Stimulated activated CD4-positive, alpha-beta T cell treated with anti-CD3 and anti-CD28 coated beads, Interleukin-12 subunit alpha, Interleukin-12 subunit beta, amount 100 ng/mL, for 48 hours (primary cell): Measurements from ENCODE around the gene PLOD1.
"Not testable (repeated sequence)": the region's sequence is repeated elsewhere in the genome, so short reads cannot be mapped to it uniquely, and the experiment has no call there.

Source experiments
- DNase-seq, 3 donors: peaks; one replicate each; pipeline ENCODE4 v3.0.0-alpha.2; 2020; ENCODE audit warnings: low read depth in 2 of 3, low spot score in 1 of 3

PLOD1 gene

DNA sequence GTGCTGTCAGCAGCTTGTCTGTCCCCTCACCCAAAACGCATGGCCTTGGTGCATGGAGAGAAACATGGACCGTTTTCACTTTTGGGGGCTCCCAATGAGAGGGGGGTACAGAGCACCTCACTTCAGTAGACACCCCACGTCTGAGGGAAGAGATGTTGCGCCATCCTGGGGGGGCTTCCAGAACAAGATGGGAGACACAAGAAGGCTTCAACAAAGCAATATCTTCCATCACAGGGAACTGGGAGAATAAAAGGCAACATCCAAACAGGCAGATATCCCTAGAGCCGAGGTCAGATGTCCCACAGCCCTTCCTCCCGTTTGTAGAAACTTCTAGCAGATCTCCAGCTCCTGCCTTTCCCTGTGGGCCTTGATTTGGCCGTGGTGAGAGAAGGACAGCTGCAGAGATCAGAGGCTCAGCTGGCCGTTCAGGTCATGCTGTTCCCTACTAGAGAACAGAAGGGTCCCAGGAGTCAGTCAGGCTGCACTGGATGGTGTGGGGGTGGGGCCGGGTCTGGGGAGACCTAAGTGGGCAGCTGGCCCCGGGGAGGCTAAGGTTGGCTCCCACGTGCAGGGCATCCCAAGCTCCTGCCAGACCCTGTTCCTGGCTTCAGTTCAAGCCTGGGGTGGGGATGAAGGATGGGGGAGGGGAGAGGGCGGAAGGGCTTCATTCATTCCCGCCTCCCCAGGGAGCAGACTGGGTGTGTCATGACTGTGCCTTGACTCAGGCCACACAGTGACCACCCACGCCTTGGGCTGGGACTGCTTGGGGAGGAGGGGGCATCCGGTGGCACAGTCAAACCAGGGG lies 4.4 kb downstream of the PLOD1 start:
- DNase-seq = no peak

DNA sequence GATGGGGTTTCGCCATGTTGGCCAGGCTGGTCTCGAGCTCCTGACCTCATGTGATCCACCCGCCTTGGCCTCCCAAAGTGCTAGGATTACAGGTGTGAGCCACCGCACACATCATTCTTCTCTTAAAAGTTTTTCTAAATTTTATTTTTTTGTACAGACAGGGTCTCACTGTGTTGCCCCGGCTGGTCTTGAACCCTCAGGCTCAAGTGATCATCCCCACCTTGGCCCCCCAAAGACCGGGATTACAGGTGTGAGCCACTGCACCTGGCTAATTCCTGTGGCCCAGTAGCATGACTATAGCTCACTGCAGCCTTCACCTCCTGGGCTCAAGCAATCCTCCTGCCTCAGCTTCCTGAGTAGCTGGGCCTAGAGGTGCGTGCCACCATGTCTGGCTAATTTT lies 5.3 kb downstream of the PLOD1 start:
- DNase-seq = not testable (repeated sequence)

DNA sequence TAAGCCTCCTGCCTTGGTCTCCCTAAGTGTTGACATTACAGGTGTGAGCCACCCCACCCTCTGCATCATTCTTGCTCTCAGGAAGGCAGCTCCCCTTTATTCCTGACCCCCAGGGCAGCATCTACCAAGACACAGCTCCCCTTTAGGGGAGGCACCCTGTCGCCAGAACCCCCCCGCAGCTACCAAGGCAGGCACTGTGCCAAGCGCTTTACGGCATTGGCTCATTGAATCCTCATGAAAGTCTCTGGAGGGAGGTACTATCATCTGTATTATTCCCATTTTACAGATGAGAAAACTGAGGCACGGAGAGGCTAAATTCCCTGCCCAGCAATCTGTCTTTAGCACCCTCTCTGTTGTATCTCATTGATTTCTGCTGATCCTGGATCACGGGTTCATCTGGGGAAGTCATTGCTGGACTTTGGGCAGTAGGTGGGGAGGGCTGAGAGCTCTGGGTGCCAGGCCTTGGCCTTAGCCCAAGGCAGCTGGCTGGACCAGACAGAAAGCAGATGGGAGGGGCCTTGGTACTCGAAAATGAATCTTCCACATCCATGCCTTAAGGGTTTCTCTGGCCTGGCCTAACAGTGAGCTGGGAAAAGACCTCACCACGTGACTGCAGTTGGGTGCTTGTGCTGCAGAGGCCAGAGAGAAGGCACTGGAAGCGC lies 5.9 kb downstream of the PLOD1 start:
- DNase-seq = no peak

DNA sequence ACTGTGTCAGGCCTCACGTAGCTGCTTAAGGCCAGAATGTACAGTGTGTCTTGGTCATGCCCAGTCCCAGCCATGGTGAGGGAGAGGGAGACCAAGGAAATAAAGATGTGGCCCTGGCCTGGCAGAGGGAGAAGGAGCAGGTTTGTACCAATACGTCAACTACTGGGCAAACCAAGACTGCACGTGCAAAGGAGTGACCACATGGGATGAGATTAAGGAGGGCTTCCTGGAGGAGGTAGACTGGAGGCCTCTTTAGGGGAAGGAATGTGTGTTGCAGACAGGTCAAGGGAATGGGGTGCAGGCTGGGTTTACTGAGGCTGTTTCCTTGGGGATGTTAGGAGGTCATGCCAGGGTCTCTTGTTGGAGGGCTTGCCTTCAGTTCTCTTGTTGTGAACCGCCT lies 7.8 kb downstream of the PLOD1 start:
- DNase-seq = no peak

DNA sequence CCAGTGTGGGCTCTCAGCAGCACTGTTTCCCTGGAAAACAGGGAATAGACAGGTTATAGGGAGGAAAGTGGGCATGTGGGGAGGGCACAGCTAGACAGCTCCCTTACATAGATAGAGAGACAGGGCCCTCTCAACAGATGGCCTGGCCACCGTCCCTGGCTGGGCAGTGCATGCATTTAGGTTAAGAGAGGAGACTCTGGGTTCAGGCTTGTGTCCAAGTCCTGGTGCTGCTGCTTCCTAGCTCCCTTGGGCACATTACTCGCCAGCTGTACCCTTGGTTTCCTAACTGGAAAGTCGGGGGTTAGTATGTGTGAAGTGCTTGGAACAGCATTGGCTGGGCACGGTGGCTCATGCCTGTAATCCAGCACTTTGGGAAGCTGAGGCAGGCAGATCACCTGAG lies 9.1 kb downstream of the PLOD1 start:
- no peak for DNase-seq

DNA sequence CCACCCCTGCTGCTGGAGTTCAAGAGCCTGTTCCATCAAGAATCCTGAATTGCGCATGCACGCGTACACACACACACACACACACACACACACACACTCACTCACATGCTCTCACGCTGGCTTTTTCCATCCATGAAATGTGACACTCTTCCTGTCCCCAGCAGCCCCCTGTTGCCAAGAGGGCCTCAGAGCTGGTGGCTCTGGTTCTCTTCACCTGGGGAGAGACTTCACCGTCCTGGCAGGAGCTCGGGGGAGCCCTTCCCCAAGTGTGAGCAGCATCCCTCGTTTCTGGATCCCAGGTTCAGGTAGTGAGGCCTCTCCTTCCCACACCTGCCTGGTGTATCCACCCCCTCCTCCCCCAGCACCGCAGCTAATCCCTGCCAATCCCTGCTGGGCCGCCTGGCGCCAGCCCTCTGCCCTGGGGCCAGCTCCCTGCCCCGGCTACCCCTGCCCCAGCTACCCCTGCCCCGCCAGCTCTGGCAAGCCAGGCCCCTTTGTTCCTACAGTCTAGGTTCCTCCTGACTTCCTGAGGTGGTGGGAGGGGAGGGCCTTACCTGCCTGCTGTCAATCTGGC lies 9.9 kb downstream of the PLOD1 start:
- DNase-seq = no peak

DNA sequence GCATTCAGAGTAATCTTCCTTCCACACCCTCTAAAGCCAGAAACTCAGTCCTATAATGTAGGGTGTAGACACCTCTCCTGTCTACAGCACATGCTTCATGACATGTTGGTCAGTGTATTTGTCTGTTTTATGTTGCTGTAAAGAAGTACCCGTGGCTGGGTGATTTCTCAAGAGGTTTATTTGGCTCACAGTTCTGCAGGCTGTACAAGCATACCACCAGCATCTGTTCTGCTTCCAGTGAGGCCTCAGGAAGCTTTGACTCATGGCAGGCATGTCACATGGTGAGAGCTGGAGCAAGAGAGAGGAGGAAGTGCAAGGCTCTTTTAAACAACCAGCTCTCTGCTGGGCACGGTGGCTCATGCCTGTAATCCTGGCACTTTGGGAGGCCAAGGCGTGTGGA lies 12.1 kb downstream of the PLOD1 start:
- DNase-seq = no peak

DNA sequence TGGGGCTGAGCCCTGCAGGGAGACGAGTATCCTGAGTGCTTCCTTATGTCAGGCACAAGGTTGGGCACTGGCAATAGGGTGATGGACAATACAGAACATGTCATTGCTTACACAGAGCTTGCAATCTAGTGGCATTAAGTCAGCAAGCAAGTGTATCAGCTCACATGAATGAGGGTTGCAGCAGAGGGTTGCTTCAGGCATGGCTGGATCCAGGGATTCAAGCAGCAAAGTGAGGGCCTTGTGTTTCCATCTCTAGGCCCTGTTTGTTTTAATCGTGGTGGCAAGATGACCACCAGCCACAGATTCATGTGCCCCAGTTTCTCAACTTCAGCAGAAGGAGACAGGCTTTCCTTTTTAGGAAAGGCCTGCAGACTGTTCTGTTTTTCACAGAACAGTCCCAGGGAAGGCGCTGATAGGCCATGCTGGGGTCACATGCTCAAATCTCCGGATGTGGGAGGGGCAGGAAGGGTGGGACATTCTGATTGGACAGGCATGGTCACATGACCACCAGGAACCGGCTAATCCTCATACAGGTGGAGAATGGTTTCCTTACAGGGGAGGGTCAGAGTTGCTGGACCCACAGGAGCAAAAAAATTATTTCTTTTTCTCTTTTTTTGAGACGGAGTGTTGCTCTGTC lies 14.4 kb downstream of the PLOD1 start:
- no peak for DNase-seq

DNA sequence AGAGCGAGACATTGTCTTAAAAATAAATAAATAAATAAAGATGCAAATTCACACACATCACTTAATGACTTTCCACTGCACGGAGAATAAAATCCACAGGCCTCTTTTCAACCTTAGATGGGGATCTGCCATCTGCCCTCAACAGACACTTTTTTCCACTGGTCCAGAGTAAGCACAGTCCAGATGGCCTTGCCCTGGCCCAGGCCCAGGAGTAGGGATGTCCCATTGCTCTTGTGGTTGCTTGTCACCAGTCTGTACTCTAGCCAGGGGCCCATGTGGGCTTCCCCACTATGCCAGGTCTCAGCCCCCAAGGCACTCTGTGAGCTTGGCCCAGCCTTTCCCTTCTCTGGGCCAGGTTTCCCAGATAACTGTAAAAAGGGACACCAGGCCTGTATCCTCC lies 17.4 kb downstream of the PLOD1 start:
- no peak for DNase-seq

DNA sequence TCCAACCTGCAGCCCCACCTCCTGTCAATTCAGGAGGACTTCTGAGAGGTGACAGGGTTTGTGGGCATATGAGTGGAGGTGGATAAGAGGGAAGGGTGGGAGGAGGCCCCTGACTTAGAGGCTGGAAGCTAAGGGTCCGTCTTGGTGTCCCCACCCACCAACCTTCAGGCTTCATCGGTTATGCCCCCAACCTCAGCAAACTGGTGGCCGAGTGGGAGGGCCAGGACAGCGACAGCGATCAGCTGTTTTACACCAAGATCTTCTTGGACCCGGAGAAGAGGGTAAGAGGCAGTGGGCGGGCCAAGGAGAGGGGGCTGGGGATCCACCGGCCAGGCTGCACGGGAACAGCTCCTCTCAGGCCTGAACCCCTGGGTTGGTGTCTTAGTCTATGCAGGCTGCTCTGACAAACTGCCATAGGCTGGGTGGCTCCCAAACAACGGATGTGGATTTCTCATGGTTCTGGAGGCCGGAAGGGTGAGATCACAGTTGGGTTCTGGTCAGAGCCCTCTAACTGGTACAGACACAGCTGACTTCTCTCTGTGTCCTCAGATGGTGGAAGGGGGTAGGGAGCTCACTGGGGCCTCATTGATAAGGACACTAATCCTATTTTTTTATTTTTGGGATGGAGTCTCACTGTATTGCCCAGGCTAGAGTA lies 18.1 kb downstream of the PLOD1 start:
- no peak for DNase-seq

DNA sequence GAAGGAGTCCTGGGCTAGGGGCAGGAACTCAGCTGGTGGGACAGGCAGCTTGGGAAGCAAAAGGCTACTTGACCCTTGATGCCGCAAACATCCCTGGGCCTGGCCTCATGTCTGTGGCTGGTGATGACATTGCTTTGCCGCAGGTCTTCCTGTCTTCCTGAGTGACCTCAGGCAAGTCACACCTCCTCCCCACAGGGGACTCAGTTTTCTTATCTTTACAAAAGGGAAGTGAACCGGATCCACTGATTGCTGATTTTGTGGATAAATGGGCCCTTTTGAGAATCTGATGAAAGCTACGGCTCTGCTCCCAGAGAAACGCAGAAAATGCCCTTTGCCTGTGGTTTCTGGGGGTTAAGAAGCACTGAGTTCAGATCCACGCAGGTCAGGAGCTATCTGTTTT lies 20.7 kb downstream of the PLOD1 start:
- DNase-seq = no peak

DNA sequence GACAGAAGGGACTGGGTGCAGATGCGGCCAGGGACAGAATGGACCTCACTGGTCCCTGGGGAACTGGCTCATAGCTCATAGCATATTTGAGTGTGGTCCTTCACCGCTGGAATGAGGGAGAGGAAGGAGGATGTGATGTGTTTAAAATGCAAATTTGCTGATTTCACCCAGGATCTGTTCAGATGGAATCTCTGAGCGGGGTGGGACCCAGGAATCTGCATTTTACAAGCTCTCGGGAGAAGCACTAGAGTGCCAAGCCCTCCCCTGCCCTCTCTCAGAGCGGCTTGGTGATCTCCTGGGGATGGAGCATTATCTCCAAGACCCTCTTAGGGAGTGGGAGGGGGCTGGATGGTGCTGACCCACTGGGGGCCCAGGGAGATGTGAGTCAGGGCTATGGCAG lies 22.9 kb downstream of the PLOD1 start:
- no peak for DNase-seq

DNA sequence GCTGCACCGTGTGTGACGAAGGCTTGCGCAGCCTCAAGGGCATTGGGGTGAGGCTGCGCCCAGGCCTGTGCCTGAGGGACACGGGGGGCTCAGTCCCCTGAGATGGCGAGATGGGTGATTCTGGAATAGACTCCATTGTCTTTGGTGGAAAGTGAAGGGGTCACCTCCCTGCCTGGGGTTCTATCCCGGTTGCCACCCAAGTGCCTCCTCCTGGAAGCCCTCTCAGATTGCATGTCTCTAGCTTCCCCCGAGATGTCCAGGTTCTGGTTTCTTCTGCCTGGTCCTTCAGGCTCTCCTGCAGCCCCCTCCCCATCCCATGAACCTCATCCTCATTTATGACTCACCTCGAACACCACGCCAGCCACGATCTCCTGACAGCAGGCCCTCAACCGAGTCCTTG lies 23.4 kb downstream of the PLOD1 start:
- DNase-seq = no peak

DNA sequence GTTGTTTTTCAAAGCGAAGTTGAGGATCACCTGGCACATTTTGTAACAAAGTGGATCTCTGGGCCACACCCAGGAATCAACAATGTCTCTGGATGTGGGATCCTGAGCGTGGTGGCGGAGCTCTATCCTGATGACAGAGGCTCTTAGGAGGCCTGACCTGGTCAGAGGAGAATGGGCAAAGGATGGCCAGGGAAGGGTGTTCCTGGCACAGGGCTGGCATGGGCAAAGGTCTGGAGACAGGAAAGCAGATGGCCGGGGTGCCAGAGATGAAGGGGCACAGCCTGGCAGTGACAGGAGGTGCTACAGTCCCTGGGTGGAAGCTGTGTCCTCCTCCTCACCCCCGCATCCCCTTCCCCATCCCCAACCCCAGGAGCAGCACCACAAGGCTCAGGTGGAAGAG lies 25.8 kb downstream of the PLOD1 start:
- no peak for DNase-seq

DNA sequence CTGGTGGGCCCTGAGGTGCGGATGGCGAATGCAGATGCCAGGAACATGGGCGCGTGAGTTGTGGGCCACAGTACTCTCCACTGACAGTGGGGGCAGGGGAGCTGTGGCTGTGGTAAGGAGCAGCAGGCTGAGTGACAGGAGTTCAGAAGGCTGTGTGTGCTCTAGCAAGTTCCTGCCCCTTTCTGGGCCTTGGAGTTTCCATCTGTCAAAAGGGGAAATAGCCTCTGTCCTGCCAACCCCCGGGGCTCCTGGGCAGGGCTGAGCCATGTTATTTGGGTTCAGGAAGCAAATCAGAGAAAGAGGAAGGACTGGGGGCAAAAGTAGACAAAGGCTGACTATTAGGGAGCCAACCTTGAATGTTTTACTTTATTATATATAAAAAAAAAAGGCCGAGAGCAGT lies 26.2 kb downstream of the PLOD1 start:
- DNase-seq = no peak

DNA sequence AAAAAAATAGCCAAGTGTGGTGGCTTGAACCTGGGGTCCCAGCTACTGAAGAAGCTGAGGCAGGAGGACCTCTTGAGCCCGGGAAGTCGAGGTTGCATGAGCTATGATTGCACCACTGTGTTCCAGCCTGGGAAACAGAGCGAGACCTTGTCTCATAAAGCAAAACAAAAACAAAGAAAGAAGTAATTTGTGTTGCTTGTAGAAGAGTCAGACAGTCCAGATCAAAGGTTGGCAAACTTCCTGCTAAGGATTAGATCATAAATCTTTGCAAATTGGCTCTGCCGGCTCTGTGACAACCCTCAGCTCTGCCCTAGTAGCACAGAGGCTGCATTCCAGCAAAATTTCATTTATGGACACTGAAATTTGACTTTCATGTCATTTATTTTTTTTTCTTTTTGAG lies 26.7 kb downstream of the PLOD1 start:
- DNase-seq = no peak

DNA sequence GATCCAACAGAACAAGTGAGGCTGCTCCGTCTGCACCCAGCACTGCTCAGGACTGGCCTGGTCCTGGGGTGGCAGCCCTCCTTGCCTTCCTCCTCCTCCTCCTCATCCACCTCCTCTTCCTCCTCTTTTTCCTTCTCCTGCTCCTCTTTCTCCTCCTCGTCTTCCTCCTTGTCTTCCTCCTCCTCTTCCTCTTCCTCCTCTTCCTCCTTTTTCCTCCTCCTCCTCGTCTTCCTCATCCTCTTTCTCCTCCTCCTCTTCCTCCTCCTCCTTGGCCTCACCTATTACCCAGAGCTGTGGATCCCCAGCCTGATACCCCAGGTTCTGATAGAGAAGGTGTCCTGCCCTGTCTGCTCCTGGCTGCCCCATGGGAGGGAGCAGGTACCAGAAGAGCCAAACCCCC lies 29.1 kb downstream of the PLOD1 start:
- no peak for DNase-seq

DNA sequence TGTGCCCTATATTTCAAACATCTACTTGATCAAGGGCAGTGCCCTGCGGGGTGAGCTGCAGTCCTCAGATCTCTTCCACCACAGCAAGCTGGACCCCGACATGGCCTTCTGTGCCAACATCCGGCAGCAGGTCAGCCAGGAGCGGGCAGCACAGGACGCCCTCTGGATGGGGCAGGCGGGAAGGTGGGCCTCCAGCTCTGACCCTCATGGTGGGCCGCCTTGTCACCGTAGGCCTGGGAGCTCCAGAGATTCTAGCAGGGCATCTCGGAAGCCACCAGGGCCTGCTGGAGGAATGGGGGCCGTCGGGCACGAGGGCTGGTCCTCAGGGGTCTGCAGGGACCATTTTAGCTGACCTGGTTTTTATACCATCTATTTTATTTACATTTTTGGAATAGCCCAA lies 30.1 kb downstream of the PLOD1 start:
- DNase-seq = no peak

DNA sequence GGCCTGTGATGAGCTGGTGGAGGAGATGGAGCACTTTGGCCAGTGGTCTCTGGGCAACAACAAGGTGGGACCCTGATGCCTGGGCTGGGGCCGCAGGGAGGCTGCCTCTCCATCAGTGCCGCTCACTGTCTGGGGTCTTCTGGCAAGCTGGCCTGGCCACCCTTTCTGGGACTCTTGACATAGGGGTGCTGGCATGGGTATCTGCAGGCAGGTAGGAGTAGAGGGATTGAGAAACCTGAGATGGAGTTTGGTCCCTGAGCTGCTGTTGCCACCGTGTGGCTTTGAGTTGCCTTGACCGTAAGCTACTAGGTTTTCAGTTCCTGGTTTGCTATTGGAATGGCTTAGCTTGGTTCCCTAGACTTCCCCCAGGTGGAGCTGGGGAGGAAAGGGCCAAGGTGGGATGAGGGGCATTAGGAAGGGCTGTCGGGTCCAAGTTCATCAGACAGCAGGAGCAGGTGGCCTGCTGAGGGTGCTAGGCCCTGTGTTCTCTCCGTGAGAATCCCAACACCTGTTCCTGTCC lies 32.6 kb downstream of the PLOD1 start:
- DNase-seq = no peak

DNA sequence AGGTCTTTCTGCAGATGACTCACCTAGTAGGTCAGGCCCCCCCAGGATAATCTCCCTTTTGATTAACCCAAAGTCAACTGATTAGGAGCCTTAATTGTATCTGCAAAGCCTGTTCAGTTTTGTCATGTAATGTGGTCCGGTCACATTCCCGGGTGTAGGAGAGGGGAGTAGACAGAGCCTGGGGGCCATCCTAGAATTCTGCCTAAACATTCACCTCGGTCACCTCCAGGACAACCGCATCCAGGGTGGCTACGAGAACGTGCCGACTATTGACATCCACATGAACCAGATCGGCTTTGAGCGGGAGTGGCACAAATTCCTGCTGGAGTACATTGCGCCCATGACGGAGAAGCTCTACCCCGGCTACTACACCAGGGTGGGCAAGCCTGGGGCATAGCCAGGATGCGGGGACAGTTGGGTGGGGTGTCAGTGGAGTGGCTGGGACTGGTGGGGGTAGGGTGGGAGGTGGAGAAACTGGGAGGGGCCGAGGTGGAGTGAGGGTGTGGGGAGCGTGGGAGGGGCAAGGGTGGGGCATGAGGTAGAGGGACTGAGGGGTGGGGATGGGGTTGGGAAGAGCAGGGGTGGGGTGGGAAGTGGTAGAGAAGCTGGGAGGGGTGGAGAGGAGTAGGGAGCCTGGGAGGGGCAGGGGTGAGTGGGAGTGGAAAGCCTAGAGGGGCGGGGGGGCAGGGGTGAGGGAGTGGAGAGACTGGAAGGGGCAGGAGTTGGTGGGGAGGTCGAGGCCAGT lies 36.1 kb downstream of the PLOD1 start:
- DNase-seq = no peak

DNA sequence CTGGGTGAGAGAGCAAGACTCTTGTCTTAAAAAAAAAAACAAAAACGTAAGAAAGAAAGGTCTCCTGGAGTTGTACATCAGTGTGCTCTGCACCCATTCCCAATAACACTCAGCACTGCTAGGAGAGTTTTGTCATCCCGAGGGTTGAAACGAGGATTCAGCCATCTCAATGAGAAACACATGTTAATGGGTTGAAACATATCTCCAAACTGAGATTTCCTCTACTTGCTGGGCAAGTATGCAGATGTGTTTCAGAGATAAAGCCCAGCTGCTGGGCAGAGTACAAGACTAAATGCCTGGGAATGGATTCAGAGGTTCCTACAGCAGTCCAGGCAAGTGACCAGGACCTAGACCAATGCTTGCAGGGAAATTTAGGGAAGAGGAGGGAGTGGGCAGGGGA lies 43.1 kb downstream of the PLOD1 start:
- DNase-seq = no peak
